HCT116 (cell line): ENCODE results near the gene AHSP.

Source experiments
- CEBPB ChIP-seq: IDR thresholded peaks from 2 replicates; pipeline ENCODE4 v1.6.1; 2012; ENCODE audit warnings: low read depth
- CTCF ChIP-seq, 3 experiments: fragments of 200-600 bp in 1 of 3; sonication (generic) in 1 of 3; IDR thresholded peaks in 2 of 3; conservative IDR thresholded peaks in 1 of 3; 2 replicates each; pipeline ENCODE4 v1.5.1; 2012 to 2017; ENCODE audit warnings: low read depth in 2 of 3, low read length in 2 of 3, antibody characterized with exemption in 1 of 3, borderline replicate concordance in 1 of 3, control low read depth in 1 of 3, mild to moderate bottlenecking in 1 of 3, mixed read lengths in 1 of 3, mixed run types in 1 of 3, moderate library complexity in 1 of 3; ENCODE audit not compliant: insufficient read depth in 1 of 3
- EZH2 ChIP-seq: fragments of 200-600 bp; sonication (generic); IDR thresholded peaks from 2 replicates; pipeline ENCODE4 v1.6.1; 2017; ENCODE audit warnings: antibody characterized with exemption, mixed run types
- EZH2phosphoT487 ChIP-seq: fragments of 200-600 bp; IDR thresholded peaks from 2 replicates; pipeline ENCODE4 v1.6.1; 2018; ENCODE audit warnings: antibody characterized with exemption, borderline replicate concordance
- MAX ChIP-seq: IDR thresholded peaks from 2 replicates; pipeline ENCODE4 v1.6.1; 2012
- POLR2A ChIP-seq: IDR thresholded peaks from 2 replicates; pipeline ENCODE4 v1.7.0; 2011; ENCODE audit warnings: borderline replicate concordance; ENCODE audit not compliant: insufficient read depth, insufficient read length; ENCODE audit errors: extremely low read depth
- POLR2AphosphoS5 ChIP-seq: IDR thresholded peaks from 2 replicates; pipeline ENCODE4 v1.6.1; 2011; ENCODE audit warnings: mild to moderate bottlenecking, low read depth, low read length, moderate library complexity
- RAD21 ChIP-seq: IDR thresholded peaks from 2 replicates; pipeline ENCODE4 v1.6.1; 2012; ENCODE audit warnings: low read depth, mild to moderate bottlenecking
- REST ChIP-seq: IDR thresholded peaks from 2 replicates; pipeline ENCODE4 v1.6.1; 2012; ENCODE audit warnings: low read depth
- SP1 ChIP-seq: IDR thresholded peaks from 2 replicates; pipeline ENCODE4 v1.6.1; 2012; ENCODE audit warnings: low read depth
- YY1 ChIP-seq: IDR thresholded peaks from 2 replicates; pipeline ENCODE4 v1.6.1; 2011; ENCODE audit warnings: low read length, low read depth, moderate library complexity, mild to moderate bottlenecking; ENCODE audit not compliant: insufficient replicate concordance; ENCODE audit errors: extremely low read depth
- ZBTB33 ChIP-seq: IDR thresholded peaks from 2 replicates; pipeline ENCODE4 v1.6.1; 2011; ENCODE audit warnings: mild to moderate bottlenecking, low read length, moderate library complexity; ENCODE audit not compliant: insufficient replicate concordance; ENCODE audit errors: extremely low read depth

- TF ChIP-seq CTCF (IDR thresholded peaks at IDR 0.05 in 2 of 3, conservative IDR thresholded peaks at IDR 0.05 in 1 of 3; ENCODE audit: borderline replicate concordance in 1 of 3, insufficient read depth in 1 of 3, low read depth in 2 of 3, low read length in 2 of 3) (no peak), POLR2A (no peak), REST (no peak), EZH2phosphoT487 (no peak), RAD21 (no peak), MAX (no peak), EZH2 (no peak), SP1 (no peak), ZBTB33 (no peak), YY1 (no peak), POLR2AphosphoS5 (no peak), CEBPB (no peak)
These were observed 2.2 kb downstream of the AHSP start for GRCh38 chr16:31529937-31530312.
